ENCODE measurements around the gene SMIM44. TPM values are rescaled to one million over a fixed set of nuclear protein-coding genes. Genes with fewer than 3 reads are reported as not detected.

The SMIM44 gene
- total and polyA plus RNA-seq, 9 of the 15 experiments (the other 6 are each of a cell fraction or from before 2014, with no cell fraction given) = not detected

- H4K20me1 ChIP-seq (replicated peaks; ENCODE audit: control insufficient read depth, insufficient read depth, low read length) = no peaks in the 10 kb centered on the region
- no peak overlapping the region for H3K9ac ChIP-seq (ENCODE audit: insufficient read depth in 1 of 2, low read depth in 2 of 2, low read length in 2 of 2)
- in situ Hi-C loops (cut with MboI) (no loop called here), intact Hi-C loops (cut with micrococcal nuclease) (no loop called here)
- H3K9me1 ChIP-seq (ENCODE audit: control insufficient read depth, insufficient read depth, low read length) = no peaks in the 10 kb centered on the region
- 87% methylated on average over 9 of the region's 10 CpGs for WGBS (ENCODE audit: insufficient coverage, low coverage, missing lambda C conversion rate)
- DNase-seq (ENCODE audit: extremely low read depth in 1 of 4, low spot score in 3 of 4) (peak in 2 of 4 experiments; percentile 17 to 54), ATAC-seq (no peak), FAIRE-seq (no peak)
- POLR2A ChIA-PET = no interaction called here
- no peak overlapping the region for H2AFZ ChIP-seq (ENCODE audit: low read depth, low read length)
- BruUV-seq (replicated peaks) = no TSS peak
- H3K4me3 ChIP-seq = no peak overlapping the region
- H3K27me3 ChIP-seq (ENCODE audit: control insufficient read depth in 2 of 2, insufficient read depth in 2 of 2, low read length in 2 of 2) = no peaks in the 10 kb centered on the region
- peaks cover 13% of the 10 kb centered on the region; the same call in 1 of the 3 replicates for H3K36me3 ChIP-seq (ENCODE audit: control insufficient read depth, insufficient read depth, low read length)
- no peak overlapping the region for H3K4me2 ChIP-seq (ENCODE audit: insufficient read depth, low read length)
- CTCF ChIA-PET (ENCODE audit: low intra/inter-chr PET ratio) = no interaction called here
- no peak overlapping the region for H3K27ac ChIP-seq (ENCODE audit: extremely low read depth, low read depth, low read length)
- H3K9me3 ChIP-seq (replicated peaks; ENCODE audit: control insufficient read depth, insufficient read depth, low read depth, low read length) = peaks cover 7% of the 10 kb centered on the region
- peaks cover 0 to 37% of the 10 kb centered on the region in 2 experiments; a peak in 2 of 5 replicates for H3K4me1 ChIP-seq (replicated peaks in 1 of 2; ENCODE audit: control insufficient read depth in 2 of 2, insufficient read depth in 2 of 2, low read length in 2 of 2)
- H3K79me2 ChIP-seq (ENCODE audit: control insufficient read depth, insufficient read depth, low read length) = no peaks in the 10 kb centered on the region
- TF ChIP-seq KDM5B (IDR thresholded peaks at IDR 0.05; ENCODE audit: insufficient replicate concordance, low read depth, low read length) (no peak), HNRNPLL (IDR thresholded peaks at IDR 0.05; ENCODE audit: low read depth, low read length, poor library complexity, severe bottlenecking) (no peak), CBX5 (IDR thresholded peaks at IDR 0.05; ENCODE audit: borderline replicate concordance, low read depth) (peak; percentile 93), HDAC1 (IDR thresholded peaks at IDR 0.05) (peak in 1 of 2 experiments; percentile 61; a peak in 1 of 4 replicates), GABPB2 (CRISPR knock-in tag; conservative IDR thresholded peaks at IDR 0.05) (no peak), MCM5 (IDR thresholded peaks at IDR 0.05; ENCODE audit: low read depth) (no peak), CBX1 (IDR thresholded peaks at IDR 0.05; ENCODE audit: low read depth) (peak; percentile 51; the same call in 1 of the 2 replicates), XRCC4 (IDR thresholded peaks at IDR 0.05; ENCODE audit: extremely low read depth, insufficient read depth, insufficient read length) (no peak), NR2C1 (IDR thresholded peaks at IDR 0.05) (peak; percentile 36; the same call in 1 of the 2 replicates), NR2C1 (tag; IDR thresholded peaks at IDR 0.05) (no peak), ETV1 (tag; conservative IDR thresholded peaks at IDR 0.05; ENCODE audit: low read depth) (no peak), POLR2A (conservative IDR thresholded peaks at IDR 0.05) (0 out of 2 replicates have a peak, but pooled peaks have one; percentile 46), TAL1 (IDR thresholded peaks at IDR 0.05) (no peak)
- TF ChIP-seq, protein P1, sequence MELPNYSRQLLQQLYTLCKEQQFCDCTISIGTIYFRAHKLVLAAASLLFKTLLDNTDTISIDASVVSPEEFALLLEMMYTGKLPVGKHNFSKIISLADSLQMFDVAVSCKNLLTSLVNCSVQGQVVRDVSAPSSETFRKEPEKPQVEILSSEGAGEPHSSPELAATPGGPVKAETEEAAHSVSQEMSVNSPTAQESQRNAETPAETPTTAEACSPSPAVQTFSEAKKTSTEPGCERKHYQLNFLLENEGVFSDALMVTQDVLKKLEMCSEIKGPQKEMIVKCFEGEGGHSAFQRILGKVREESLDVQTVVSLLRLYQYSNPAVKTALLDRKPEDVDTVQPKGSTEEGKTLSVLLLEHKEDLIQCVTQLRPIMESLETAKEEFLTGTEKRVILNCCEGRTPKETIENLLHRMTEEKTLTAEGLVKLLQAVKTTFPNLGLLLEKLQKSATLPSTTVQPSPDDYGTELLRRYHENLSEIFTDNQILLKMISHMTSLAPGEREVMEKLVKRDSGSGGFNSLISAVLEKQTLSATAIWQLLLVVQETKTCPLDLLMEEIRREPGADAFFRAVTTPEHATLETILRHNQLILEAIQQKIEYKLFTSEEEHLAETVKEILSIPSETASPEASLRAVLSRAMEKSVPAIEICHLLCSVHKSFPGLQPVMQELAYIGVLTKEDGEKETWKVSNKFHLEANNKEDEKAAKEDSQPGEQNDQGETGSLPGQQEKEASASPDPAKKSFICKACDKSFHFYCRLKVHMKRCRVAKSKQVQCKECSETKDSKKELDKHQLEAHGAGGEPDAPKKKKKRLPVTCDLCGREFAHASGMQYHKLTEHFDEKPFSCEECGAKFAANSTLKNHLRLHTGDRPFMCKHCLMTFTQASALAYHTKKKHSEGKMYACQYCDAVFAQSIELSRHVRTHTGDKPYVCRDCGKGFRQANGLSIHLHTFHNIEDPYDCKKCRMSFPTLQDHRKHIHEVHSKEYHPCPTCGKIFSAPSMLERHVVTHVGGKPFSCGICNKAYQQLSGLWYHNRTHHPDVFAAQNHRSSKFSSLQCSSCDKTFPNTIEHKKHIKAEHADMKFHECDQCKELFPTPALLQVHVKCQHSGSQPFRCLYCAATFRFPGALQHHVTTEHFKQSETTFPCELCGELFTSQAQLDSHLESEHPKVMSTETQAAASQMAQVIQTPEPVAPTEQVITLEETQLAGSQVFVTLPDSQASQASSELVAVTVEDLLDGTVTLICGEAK (IDR thresholded peaks at IDR 0.05) = no peak
- TF ChIP-seq, protein P1 (CRISPR knock-in tag; IDR thresholded peaks at IDR 0.05) = no peak
Measured at GRCh38 chr19:3467437-3468198, 15.6 kb downstream of the SMIM44 start.

Measured in K562 (cell line).